ENCODE measurements around the gene SPATS2L.

Gene SPATS2L

GRCh38 chr2:200475795-200476194 is 169.3 kb downstream of the SPATS2L start:
- DNase-seq = no peak

DNA sequence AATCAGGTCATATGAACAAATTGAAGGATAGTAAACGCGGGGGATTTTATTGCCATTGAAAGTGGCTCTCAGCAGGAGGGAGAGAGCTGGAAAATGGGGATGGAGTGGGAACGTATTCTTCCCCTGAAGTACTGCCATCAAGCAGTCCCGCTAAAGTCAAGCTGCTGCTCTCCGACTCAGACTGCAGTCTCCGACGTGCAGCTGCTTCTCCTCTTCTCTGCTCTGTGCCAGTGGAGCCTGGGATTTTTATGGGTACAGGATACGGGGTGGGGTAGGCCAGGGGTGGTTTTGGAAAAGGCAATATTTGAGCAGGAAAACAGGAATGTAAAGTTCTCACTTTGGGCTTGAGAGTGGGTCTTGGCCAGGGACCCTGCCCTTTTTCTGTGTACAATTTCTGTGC is 170.3 kb downstream of the SPATS2L start:
- DNase-seq = no peak

DNA sequence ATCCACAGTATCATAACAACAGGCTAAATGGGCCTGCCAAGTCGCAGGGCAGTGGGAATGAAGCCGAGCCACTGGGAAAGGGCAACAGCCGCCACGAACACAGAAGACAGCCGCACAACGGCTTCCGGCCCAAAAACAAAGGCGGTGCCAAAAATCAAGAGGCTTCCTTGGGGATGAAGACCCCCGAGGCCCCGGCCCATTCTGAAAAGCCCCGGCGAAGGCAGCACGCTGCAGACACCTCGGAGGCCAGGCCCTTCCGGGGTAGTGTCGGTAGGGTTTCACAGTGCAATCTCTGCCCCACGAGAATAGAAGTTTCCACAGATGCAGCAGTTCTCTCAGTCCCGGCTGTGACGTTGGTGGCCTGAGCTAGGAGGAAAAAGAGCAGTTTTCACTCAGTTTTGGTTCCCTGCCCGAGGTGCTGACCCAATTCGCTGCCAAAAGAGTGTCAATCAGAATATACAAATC is 171.2 kb downstream of the SPATS2L start:
- DNase-seq = no peak

- no peak for DNase-seq
Observed at GRCh38 chr2:200479692-200480265, 173.3 kb downstream of the SPATS2L start.

DNA sequence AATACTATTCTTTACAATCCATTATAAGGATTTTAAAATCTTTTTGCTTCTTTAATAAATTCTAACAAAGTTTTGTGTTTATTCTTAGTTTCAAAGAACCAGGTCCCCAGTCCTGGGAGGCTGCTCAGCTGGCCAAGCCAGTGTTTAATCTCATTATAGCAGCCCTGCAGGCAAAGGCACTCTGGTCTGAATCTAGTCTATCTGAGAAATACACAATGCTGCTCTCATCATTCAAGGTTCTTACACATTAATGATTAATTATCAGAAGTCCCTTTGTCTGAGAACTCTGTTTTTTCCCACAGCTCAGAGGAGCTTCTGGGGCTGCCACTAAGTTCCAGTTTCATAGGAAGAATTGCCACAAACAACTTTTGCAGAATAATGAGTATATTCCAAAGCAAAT is 175.7 kb downstream of the SPATS2L start:
- DNase-seq = no peak

DNA sequence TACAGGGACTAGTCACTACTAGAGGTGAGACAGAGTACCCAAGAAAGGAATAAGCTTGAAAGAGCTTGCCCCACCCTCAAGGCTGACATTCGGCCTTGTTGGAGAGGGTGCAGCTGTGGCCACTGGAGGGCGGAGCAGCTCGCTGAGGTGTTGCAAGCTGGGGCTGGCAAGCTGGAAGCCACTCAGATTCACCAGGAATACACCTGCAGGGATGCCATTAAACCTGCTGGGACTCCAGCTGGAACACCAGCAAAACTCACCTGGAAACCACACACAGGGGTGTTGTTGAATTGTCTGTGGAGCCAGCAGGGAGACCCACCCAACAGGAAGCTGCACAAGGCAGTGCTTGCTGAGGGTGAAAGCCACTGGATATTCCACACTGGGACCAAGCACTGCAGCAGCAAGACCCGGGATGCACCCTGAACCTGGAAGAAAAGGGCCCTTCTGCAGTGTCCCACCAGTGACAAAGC is 177.3 kb downstream of the SPATS2L start:
- peak; percentile 25 for DNase-seq

GRCh38 chr2:200484934-200485333 is 178.4 kb downstream of the SPATS2L start:
- no peak for DNase-seq

DNA sequence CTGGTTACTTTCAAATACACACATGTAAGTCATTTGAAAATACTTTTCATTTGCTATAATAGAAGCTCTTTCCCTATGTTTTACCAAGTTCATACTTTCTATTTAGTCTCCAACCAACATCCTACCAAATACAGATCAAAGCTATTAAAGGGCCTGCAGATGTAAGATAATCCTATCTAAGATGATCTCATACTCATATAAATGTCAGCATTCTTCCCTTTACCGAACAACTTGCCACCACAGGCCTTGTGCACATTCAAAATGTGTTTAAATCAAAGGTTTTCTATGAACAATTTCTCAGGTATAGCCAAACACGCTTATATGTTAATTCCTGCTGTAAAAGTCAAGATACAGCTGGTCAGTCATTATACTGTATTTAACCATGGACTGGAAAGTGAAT is 180.0 kb downstream of the SPATS2L start:
- no peak for DNase-seq

DNA sequence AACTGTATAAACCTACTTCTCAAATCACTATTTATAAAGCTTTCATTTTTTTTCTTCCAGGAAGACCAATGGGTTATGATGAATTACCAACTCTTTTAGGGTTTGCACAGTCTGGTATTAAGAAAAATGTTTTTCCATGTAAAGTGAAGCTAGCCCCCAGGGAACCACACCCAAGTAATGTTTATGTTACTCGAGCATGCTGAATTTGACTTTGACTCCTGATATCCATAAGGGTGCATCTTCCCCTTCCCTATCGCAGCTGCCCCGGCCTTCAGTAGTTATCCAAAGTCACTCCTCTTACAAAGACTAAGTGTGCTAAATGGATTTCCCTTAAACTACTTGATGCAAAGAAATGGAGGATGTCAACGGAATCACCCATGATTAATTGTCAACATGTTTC is 181.7 kb downstream of the SPATS2L start:
- DNase-seq = no peak

DNA sequence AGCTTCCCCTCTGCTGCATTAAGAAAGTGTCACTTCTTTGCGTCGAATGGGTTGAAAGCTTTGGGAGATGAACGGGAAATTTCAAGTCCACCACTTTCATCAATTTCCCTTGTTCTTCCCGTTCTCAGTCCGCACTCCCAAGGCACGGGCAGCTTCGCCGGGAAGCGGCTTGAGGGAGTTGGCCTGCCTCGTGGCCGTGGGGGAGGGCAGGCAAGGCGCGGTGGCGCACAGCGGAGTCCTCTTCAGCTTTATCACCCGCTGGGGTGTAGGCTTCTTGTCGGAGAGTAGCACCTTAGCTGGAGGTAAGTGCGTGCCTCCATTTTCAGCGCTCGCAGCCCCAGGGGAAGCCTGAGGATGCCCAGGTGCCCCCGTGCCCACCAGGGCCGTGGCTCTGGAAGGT is 183.5 kb downstream of the SPATS2L start:
- no peak for DNase-seq

GRCh38 chr2:200492656-200493055 is 186.2 kb downstream of the SPATS2L start:
- DNase-seq = no peak

DNA sequence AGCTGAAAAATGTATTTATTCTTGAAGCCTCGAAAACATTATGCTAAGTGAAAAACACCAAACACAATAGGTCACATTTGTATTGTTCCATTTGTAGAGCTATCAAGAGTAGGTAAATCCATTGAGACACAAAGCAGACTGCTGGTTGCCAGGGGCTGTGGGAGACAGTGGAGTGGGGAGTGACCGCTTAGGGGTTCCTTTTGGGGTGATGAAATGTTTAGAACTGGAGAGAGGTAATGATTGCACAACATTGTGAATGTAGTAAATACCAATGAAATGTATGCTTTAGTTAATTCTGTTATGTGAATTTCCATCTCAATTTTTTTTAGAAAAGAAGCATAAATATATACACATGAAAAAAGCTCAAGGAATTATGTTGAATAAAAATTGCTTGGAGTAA is 187.6 kb downstream of the SPATS2L start:
- DNase-seq = no peak

DNA sequence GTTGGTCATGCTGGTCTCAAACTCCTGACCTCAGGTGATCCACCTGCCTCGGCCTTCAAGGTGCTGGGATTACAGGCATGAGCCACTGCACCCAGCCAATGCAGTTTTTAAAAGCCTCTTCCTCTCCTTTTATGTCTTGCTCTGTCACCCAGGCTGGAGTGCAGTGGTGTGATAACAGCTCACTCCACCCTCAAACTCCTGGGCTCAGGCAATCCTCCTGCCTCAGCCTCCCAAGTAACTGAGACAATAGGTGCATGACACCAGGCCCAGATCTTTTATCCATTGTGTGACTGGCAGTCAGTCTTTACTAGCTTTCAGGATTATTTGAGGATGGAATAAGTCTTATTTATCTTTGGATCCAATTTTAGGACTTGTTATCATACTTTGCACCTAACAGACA is 190.2 kb downstream of the SPATS2L start:
- DNase-seq = no peak

GRCh38 chr2:200498402-200499162 is 192.1 kb downstream of the SPATS2L start:
- no peak for DNase-seq

GRCh38 chr2:200502196-200502595 is 195.7 kb downstream of the SPATS2L start:
- DNase-seq = no peak

DNA sequence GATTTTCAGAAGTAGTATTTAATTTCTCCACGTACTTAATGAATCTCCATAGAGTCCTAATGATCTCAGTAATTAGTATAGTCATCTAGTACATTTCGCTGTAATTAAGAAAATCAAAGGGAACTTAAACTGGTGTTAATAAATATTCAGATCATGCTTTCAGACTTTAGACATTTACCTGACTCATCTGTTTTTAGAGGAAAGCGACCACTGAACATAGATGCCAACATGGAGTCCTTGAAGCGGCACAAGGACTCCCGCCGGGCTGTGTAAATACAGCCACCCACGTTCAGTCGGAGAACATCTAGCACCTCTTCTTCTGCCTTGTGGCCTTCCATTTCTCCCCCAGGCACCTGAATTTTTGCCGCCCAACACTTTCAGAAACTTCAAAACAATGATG is 200.2 kb downstream of the SPATS2L start:
- no peak for DNase-seq

- no peak for DNase-seq
Observed at GRCh38 chr2:200507179-200507578, 200.7 kb downstream of the SPATS2L start.

DNA sequence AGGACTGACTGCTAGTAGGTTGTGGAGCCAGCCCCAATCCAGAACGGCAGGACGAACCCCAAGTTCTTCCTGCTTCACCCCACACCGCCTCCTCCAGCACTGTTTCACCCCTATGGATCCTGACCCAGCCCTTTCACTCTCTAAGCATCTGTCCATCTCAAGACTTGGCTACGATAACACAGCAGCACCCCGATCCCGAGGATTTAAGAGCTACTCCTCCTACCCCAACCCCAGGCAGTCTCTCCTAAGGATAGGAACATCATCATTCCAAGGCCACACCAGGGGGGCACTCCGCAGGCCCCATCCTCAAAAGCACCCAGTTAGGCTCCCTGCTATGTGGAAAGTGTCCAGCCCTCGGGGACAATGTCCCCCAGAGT is 202.7 kb downstream of the SPATS2L start:
- no peak for DNase-seq

GRCh38 chr2:200509612-200510433 is 203.3 kb downstream of the SPATS2L start, which contains the start of gene KCTD18:
TSS of gene KCTD18 (minus strand) at chr2:200510068. CDS start at chr2:200507016, 3,052 bp downstream.
- DNase-seq = peak; percentile 79

GRCh38 chr2:200515155-200515554 is 208.7 kb downstream of the SPATS2L start:
- DNase-seq = no peak

DNA sequence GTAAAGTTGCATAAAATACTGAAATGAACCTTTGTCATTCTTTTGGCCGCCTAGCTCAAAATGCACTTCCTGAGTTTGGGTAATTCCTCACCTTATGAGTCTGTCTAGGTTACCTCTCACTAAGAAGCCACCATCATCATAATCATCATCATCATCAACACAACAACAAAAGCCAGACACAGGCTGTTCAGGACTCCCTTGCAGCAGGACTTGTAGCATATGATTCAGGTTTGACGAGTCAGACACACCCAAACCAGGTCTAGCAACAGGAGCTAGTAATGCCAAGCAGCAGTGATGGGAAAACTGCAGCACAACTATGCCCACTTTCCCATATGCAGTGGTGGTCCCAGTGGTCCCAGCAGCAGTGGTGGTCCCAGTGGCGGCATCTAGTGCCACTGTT is 216.7 kb downstream of the SPATS2L start:
- DNase-seq = no peak

DNA sequence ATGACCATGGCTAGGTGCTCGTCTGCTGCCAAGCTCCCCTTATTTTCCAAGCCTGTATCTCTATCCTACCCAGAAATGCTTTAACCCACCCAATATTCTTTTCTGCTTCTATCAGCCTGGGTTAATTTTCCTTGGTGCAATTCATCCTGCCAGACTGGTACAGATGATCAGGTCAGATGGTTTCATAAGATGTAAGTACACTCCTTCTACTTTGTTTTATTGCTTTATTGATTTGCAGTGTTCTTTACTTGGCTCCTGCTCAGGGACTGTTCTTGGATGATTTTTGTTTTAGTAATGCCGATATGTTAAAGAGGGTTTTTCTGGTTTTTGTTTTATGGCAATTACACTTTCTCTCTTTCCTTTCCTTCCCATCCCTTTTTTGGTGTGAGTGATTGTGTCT is 217.1 kb downstream of the SPATS2L start:
- no peak for DNase-seq

DNA sequence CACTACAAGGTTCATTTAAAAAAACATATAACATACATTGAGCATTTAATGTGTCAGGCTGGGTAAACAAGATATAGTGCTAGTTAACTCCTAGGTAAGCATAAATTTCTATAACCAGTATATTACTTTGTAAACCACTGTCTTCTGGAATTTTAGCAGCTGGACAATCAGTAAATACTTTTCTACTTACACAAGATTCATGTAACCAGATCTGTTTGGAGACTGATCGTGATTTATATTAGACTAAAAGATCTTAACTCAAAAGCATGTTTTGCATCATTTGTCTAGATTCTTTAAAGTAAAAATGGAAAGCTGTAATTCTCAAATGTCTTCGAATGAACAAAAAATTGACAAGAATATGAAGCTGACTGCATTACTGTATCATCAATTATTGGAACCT is 218.6 kb downstream of the SPATS2L start:
- DNase-seq = no peak

GRCh38 chr2:200525551-200525881 is 219.0 kb downstream of the SPATS2L start:
- DNase-seq = no peak

Measured in NCI-H1105 treated with DMSO at 0.1 percent for 48 hours (cell line).